ENCODE measurements around the gene ADCY2. TPM values are rescaled to one million over a fixed set of nuclear protein-coding genes. Genes with fewer than 3 reads are reported as not detected.

Gene ADCY2
- total RNA-seq, 1 experiment from 2014 or later, result 31.3 TPM

DNA sequence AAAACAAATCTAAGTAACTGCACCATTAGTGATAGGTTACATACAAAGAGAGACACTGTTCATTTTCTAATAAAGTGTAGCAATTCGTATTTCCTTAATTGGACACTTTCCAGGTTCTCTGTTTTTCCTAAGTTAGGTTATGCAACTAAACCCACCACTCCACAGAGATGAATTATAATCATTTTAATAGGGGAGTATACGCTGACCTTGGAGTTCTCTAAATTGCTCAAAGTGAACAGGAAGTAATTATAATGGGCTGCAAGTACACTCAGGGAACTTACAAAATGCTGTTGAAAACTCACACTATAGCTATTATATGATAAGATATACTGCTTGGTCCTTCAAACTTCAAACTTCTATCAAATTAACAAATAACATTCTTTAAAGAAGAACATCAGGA is 18.2 kb upstream of the ADCY2 start:
- no peak overlapping the region for H2AK5ac ChIP-seq (ENCODE audit: insufficient read length, low read length)
- H2BK12ac ChIP-seq (ENCODE audit: insufficient read length, low read depth, low read length), result no peak overlapping the region
- no peaks in the 10 kb centered on the region for H3K79me2 ChIP-seq (ENCODE audit: insufficient read depth, low read length)
- no peak overlapping the region for H2BK20ac ChIP-seq (ENCODE audit: low read depth, low read length, poor library complexity, severe bottlenecking)
- Mint-ChIP-seq H3K36me3 (ENCODE audit: insufficient read depth in 1 of 3, low read depth in 3 of 3) (peaks cover 1 to 3% (median 3%) of the 10 kb centered on the region in 3 experiments; a peak in 6 of 7 replicates), H3K4me1 (no peaks in the 10 kb centered on the region), H3K4me3 (no peak overlapping the region), H3K9me3 (peaks cover 2 to 6% of the 10 kb centered on the region in 2 experiments), H3K27ac (no peak overlapping the region), H3K27me3 (ENCODE audit: low read depth) (peaks cover 6% of the 10 kb centered on the region; the same call in 1 of the 2 replicates)
- no peaks in the 10 kb centered on the region for H3K9me3 ChIP-seq (ENCODE audit: control insufficient read depth, low read depth, low read length)
- no peak overlapping the region for H3T11ph ChIP-seq (ENCODE audit: low read length)
- H2AFZ ChIP-seq (ENCODE audit: low read length), result no peak overlapping the region
- no peak overlapping the region for H3K9ac ChIP-seq (ENCODE audit: extremely low read depth, insufficient read length, low read length)
- no peak for DNase-seq
- TF ChIP-seq, protein P1, sequence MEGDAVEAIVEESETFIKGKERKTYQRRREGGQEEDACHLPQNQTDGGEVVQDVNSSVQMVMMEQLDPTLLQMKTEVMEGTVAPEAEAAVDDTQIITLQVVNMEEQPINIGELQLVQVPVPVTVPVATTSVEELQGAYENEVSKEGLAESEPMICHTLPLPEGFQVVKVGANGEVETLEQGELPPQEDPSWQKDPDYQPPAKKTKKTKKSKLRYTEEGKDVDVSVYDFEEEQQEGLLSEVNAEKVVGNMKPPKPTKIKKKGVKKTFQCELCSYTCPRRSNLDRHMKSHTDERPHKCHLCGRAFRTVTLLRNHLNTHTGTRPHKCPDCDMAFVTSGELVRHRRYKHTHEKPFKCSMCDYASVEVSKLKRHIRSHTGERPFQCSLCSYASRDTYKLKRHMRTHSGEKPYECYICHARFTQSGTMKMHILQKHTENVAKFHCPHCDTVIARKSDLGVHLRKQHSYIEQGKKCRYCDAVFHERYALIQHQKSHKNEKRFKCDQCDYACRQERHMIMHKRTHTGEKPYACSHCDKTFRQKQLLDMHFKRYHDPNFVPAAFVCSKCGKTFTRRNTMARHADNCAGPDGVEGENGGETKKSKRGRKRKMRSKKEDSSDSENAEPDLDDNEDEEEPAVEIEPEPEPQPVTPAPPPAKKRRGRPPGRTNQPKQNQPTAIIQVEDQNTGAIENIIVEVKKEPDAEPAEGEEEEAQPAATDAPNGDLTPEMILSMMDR (conservative IDR thresholded peaks at IDR 0.05), result no peak
- no peak overlapping the region for H4K8ac ChIP-seq (replicated peaks; ENCODE audit: insufficient read length, low read depth, low read length)
- H3K23me2 ChIP-seq (ENCODE audit: insufficient read length, low read depth, low read length, poor library complexity, severe bottlenecking), result no peaks in the 10 kb centered on the region
- H2BK15ac ChIP-seq (ENCODE audit: low read depth, low read length), result no peak overlapping the region
- H3K27me3 ChIP-seq (ENCODE audit: insufficient read depth, low read length), result no peaks in the 10 kb centered on the region; the same call in 1 of the 2 replicates
- no peaks in the 10 kb centered on the region for H4K20me1 ChIP-seq (ENCODE audit: control insufficient read depth, insufficient read depth, insufficient read length)
- no peak overlapping the region for H3K4ac ChIP-seq (ENCODE audit: low read depth, low read length)
- no peak overlapping the region for H4K5ac ChIP-seq (ENCODE audit: insufficient read length, low read depth, low read length)
- H2BK120ac ChIP-seq (ENCODE audit: low read depth, low read length, poor library complexity, severe bottlenecking), result no peak overlapping the region
- H4K91ac ChIP-seq (ENCODE audit: insufficient read length, low read depth, low read length), result no peak overlapping the region
- no peak overlapping the region for H3K27ac ChIP-seq (ENCODE audit: insufficient read length, low read depth, low read length)
- no peak overlapping the region for H3K56ac ChIP-seq (ENCODE audit: insufficient read length, low read depth, low read length)
- no peak overlapping the region for H3K14ac ChIP-seq (ENCODE audit: insufficient read depth, low read length)
- no CpG with 5 or more reads among the region's 2 CpGs for WGBS (ENCODE audit: extremely low coverage, insufficient read length, low lambda C conversion rate)
- no peak overlapping the region for H3K18ac ChIP-seq (ENCODE audit: insufficient read length, low read depth, low read length)
- H2BK5ac ChIP-seq (ENCODE audit: insufficient read length, low read length), result no peak overlapping the region
- no peaks in the 10 kb centered on the region for H3K4me1 ChIP-seq (ENCODE audit: insufficient read depth, low read length)
- no peak overlapping the region for H3K23ac ChIP-seq (ENCODE audit: insufficient read length, low read depth, low read length)
- no peaks in the 10 kb centered on the region for H3K79me1 ChIP-seq (ENCODE audit: insufficient read depth, low read depth, low read length, poor library complexity, severe bottlenecking)
- no peak overlapping the region for H3K4me2 ChIP-seq (ENCODE audit: insufficient read depth, insufficient read length, low read length)

All from H9 (cell line).